Vagina (tissue), 2 donors: ENCODE measurements around the gene GJA1.

Experiments
- POLR2A ChIP-seq, 2 donors: fragments of 450-650 bp; IDR thresholded peaks; one replicate each; pipeline ENCODE4 v1.6.1; 2017; ENCODE audit warnings: antibody characterized with exemption in 2 of 2, mild to moderate bottlenecking in 2 of 2, moderate library complexity in 2 of 2
- POLR2AphosphoS5 ChIP-seq, 2 donors: sonication (generic); formaldehyde crosslinking; IDR thresholded peaks; one replicate each; pipeline ENCODE4 v1.9.0; 2017; ENCODE audit warnings: antibody characterized with exemption in 2 of 2, mild to moderate bottlenecking in 2 of 2, low read depth in 1 of 2; ENCODE audit not compliant: insufficient read depth in 1 of 2
- TF ChIP-seq, protein P1 (sequence below), 3 experiments: fragments of 450-650 bp in 2 of 3; fragments of 200-600 bp in 1 of 3; sonication (generic) in 1 of 3; IDR thresholded peaks; one replicate each; pipeline ENCODE4 v1.5.1; 2017 to 2019; ENCODE audit warnings: antibody characterized with exemption in 3 of 3, mild to moderate bottlenecking in 2 of 3, moderate library complexity in 2 of 3

DNA sequence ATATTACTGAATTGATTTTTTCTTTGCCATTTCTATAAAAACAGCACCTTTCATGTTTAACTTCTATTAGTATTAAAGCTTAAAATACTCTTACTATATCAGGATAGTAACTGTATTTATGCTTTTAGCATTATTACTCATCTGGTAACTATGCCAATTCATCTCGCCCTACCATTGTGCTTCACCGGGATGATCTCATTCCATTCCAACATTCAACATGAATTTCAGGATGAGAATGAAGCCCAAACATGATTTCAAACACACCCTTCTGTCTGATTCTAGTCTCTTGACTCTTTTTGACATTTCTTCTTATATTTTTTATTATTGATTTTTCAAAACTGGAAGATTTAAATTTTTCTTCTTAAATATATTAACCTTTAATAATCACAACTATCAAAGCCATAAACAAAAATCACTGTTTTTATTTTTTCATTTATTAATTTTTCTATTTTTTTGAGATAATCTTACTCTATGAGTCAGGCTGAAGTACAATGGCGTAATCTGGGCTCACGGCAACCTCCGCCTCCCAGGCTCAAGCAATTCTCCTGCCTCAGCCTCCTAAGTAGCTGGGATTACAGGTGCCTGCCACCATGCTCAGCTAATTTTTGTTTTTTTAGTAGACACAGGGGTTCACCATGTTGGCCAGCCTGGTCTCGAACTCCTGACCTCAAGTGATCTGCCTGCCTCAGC, 46.7 kb downstream of the GJA1 start:
- TF ChIP-seq, protein P1, sequence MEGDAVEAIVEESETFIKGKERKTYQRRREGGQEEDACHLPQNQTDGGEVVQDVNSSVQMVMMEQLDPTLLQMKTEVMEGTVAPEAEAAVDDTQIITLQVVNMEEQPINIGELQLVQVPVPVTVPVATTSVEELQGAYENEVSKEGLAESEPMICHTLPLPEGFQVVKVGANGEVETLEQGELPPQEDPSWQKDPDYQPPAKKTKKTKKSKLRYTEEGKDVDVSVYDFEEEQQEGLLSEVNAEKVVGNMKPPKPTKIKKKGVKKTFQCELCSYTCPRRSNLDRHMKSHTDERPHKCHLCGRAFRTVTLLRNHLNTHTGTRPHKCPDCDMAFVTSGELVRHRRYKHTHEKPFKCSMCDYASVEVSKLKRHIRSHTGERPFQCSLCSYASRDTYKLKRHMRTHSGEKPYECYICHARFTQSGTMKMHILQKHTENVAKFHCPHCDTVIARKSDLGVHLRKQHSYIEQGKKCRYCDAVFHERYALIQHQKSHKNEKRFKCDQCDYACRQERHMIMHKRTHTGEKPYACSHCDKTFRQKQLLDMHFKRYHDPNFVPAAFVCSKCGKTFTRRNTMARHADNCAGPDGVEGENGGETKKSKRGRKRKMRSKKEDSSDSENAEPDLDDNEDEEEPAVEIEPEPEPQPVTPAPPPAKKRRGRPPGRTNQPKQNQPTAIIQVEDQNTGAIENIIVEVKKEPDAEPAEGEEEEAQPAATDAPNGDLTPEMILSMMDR (IDR thresholded peaks at IDR 0.05), result no peak
- peak in 1 of 2 donors; percentile 73 for TF ChIP-seq POLR2AphosphoS5 (IDR thresholded peaks at IDR 0.05; ENCODE audit: insufficient read depth in 1 of 2, low read depth in 1 of 2)
- TF ChIP-seq POLR2A (IDR thresholded peaks at IDR 0.05), result no peak
